GM04503 (cell line): ENCODE results near the gene GARS1.
"Not testable (repeated sequence)": the region's sequence is repeated elsewhere in the genome, so short reads cannot be mapped to it uniquely, and the experiment has no call there.

Experiments used
- DNase-seq: peaks from one replicate; pipeline ENCODE4 v3.0.0-alpha.2; 2012; ENCODE audit warnings: low read depth

GARS1 gene

GRCh38 chr7:30625283-30625682, 30.6 kb downstream of the GARS1 start:
- DNase-seq = no peak

GRCh38 chr7:30627026-30627425, 32.3 kb downstream of the GARS1 start:
- no peak for DNase-seq

- no peak for DNase-seq
Measured at GRCh38 chr7:30630986-30631385, 36.3 kb downstream of the GARS1 start.

- no peak for DNase-seq
Measured at GRCh38 chr7:30633223-30633622, 38.5 kb downstream of the GARS1 start.

GRCh38 chr7:30634193-30634626, 39.5 kb downstream of the GARS1 start:
- no peak for DNase-seq

GRCh38 chr7:30634634-30635201, 40.0 kb downstream of the GARS1 start:
- no peak for DNase-seq

- no peak for DNase-seq
Measured at GRCh38 chr7:30635798-30636197, 41.1 kb downstream of the GARS1 start.

GRCh38 chr7:30642322-30642721, 47.6 kb downstream of the GARS1 start:
- DNase-seq = not testable (repeated sequence)

GRCh38 chr7:30642789-30643188, 48.1 kb downstream of the GARS1 start:
- DNase-seq = no peak

- no peak for DNase-seq
Measured at GRCh38 chr7:30644286-30644955, 49.7 kb downstream of the GARS1 start.

GRCh38 chr7:30645661-30646060, 51.0 kb downstream of the GARS1 start:
- DNase-seq = no peak

GRCh38 chr7:30646154-30646553, 51.5 kb downstream of the GARS1 start:
- no peak for DNase-seq

GRCh38 chr7:30647589-30648364, 53.1 kb downstream of the GARS1 start:
- DNase-seq = no peak

GRCh38 chr7:30648744-30649540, 54.3 kb downstream of the GARS1 start:
- DNase-seq = no peak

- no peak for DNase-seq
Measured at GRCh38 chr7:30649717-30650420, 55.2 kb downstream of the GARS1 start.

GRCh38 chr7:30650421-30650808, 55.7 kb downstream of the GARS1 start:
- no peak for DNase-seq

- DNase-seq = no peak
Measured at GRCh38 chr7:30652132-30652531, 57.5 kb downstream of the GARS1 start.

- no peak for DNase-seq
Measured at GRCh38 chr7:30652698-30653641, 58.3 kb downstream of the GARS1 start.

- no peak for DNase-seq
Measured at GRCh38 chr7:30654296-30655090, 59.8 kb downstream of the GARS1 start.
